ENCODE measurements around the gene DCDC2B. TPM values are rescaled to one million over a fixed set of nuclear protein-coding genes. Genes with fewer than 3 reads are reported as not detected.

Gene DCDC2B
- total and polyA plus RNA-seq, 2 of the 13 experiments (the other 11 are each of a cell fraction or from before 2014, with no cell fraction given), result not detected

DNA sequence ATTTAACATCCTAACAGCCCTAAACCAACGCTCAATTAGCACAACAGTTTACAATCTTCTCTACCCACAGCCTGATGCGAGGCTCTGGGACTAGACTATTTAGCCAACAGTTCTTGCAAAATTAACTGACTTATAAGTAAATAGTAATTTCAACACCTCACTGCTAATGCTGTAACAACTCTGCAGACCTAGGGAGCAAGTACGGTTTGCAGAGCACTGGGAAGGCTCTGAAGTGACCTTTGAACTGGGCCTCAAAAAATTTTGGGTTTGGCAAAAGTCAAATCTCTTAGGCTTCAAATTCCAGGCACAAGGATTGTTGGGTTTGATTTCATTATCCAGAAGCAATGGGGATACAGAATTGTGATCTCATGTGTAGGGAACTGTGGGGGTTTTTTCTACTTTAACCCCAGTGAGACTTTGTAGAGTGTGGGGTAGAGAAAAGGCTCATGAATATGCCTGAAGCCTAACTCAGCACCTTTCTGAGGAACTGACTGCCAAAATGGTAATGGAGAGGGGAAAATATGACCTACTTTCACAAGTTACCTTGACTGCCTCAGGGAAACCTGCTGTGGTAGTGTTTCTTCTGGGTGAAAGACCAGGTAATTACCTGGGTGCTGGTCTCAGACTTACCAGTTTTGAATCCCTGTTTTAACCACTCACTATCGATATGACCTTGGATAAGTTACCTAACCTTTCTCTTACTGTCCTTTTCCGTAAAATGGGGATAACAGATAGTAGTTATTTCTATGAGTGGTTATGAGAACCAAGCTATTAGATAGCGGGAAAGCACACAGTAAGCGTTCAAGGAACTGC, 30.3 kb upstream of the DCDC2B start (continued):
- TF ChIP-seq IRF2 (CRISPR knock-in tag; IDR thresholded peaks at IDR 0.05) (peak; percentile 38; the same call in 1 of the 2 replicates), ZNF543 (CRISPR knock-in tag; IDR thresholded peaks at IDR 0.05) (no peak), ZNF850 (CRISPR knock-in tag; conservative IDR thresholded peaks at IDR 0.05) (no peak), ZNF780A (CRISPR knock-in tag; IDR thresholded peaks at IDR 0.05) (no peak), ISL2 (CRISPR knock-in tag; IDR thresholded peaks at IDR 0.05) (peak; percentile 35; the same call in 1 of the 2 replicates), CENPT (CRISPR knock-in tag; IDR thresholded peaks at IDR 0.05; ENCODE audit: low read depth) (no peak), ZNF414 (CRISPR knock-in tag; IDR thresholded peaks at IDR 0.05) (no peak), ELF1 (CRISPR knock-in tag; IDR thresholded peaks at IDR 0.05) (no peak; the same call in 1 of the 2 replicates), SMAD1 (CRISPR knock-in tag; IDR thresholded peaks at IDR 0.05; ENCODE audit: borderline replicate concordance, low read depth) (no peak), ZBTB38 (CRISPR knock-in tag; IDR thresholded peaks at IDR 0.05) (no peak), SMAD3 (CRISPR knock-in tag; IDR thresholded peaks at IDR 0.05) (peak; percentile 48; the same call in 1 of the 2 replicates), SAP130 (CRISPR knock-in tag; IDR thresholded peaks at IDR 0.05; ENCODE audit: low read depth) (peak; percentile 57), ZNF281 (CRISPR knock-in tag; IDR thresholded peaks at IDR 0.05; ENCODE audit: borderline replicate concordance) (0 out of 2 replicates have a peak, but pooled peaks have one; percentile 20), HMG20A (CRISPR knock-in tag; IDR thresholded peaks at IDR 0.05; ENCODE audit: borderline replicate concordance) (peak; percentile 54; the same call in 1 of the 2 replicates), KDM3A (CRISPR knock-in tag; IDR thresholded peaks at IDR 0.05; ENCODE audit: low read depth) (no peak), ZNF83 (CRISPR knock-in tag; IDR thresholded peaks at IDR 0.05; ENCODE audit: borderline replicate concordance) (no peak), THYN1 (CRISPR knock-in tag; IDR thresholded peaks at IDR 0.05; ENCODE audit: borderline replicate concordance, low read depth) (no peak), RFXANK (CRISPR knock-in tag; IDR thresholded peaks at IDR 0.05) (no peak)
- TF ChIP-seq, protein P1, sequence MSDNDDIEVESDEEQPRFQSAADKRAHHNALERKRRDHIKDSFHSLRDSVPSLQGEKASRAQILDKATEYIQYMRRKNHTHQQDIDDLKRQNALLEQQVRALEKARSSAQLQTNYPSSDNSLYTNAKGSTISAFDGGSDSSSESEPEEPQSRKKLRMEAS (IDR thresholded peaks at IDR 0.05), result no peak
- TF ChIP-seq, protein P2, sequence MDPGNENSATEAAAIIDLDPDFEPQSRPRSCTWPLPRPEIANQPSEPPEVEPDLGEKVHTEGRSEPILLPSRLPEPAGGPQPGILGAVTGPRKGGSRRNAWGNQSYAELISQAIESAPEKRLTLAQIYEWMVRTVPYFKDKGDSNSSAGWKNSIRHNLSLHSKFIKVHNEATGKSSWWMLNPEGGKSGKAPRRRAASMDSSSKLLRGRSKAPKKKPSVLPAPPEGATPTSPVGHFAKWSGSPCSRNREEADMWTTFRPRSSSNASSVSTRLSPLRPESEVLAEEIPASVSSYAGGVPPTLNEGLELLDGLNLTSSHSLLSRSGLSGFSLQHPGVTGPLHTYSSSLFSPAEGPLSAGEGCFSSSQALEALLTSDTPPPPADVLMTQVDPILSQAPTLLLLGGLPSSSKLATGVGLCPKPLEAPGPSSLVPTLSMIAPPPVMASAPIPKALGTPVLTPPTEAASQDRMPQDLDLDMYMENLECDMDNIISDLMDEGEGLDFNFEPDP (CRISPR knock-in tag; conservative IDR thresholded peaks at IDR 0.05), result 0 out of 2 replicates have a peak, but pooled peaks have one; percentile 11
- TF ChIP-seq, protein P3, sequence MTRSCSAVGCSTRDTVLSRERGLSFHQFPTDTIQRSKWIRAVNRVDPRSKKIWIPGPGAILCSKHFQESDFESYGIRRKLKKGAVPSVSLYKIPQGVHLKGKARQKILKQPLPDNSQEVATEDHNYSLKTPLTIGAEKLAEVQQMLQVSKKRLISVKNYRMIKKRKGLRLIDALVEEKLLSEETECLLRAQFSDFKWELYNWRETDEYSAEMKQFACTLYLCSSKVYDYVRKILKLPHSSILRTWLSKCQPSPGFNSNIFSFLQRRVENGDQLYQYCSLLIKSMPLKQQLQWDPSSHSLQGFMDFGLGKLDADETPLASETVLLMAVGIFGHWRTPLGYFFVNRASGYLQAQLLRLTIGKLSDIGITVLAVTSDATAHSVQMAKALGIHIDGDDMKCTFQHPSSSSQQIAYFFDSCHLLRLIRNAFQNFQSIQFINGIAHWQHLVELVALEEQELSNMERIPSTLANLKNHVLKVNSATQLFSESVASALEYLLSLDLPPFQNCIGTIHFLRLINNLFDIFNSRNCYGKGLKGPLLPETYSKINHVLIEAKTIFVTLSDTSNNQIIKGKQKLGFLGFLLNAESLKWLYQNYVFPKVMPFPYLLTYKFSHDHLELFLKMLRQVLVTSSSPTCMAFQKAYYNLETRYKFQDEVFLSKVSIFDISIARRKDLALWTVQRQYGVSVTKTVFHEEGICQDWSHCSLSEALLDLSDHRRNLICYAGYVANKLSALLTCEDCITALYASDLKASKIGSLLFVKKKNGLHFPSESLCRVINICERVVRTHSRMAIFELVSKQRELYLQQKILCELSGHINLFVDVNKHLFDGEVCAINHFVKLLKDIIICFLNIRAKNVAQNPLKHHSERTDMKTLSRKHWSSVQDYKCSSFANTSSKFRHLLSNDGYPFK (CRISPR knock-in tag; IDR thresholded peaks at IDR 0.05; ENCODE audit: borderline replicate concordance), result no peak
- TF ChIP-seq, protein P4, sequence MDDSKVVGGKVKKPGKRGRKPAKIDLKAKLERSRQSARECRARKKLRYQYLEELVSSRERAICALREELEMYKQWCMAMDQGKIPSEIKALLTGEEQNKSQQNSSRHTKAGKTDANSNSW (CRISPR knock-in tag; IDR thresholded peaks at IDR 0.05; ENCODE audit: borderline replicate concordance), result no peak
